HG03103 (cell line): ENCODE data around the gene SAC3D1.

Experiments used
- ATAC-seq: cut with Tn5 transposase; IDR thresholded peaks from one replicate; pipeline ENCODE4 v1.9.1; 2021; ENCODE audit warnings: low read depth; ENCODE audit not compliant: unreplicated experiment

Gene SAC3D1

GRCh38 chr11:65084598-65085375, 43.8 kb downstream of the SAC3D1 start:
- ATAC-seq = no peak

- no peak for ATAC-seq
Measured at GRCh38 chr11:65085446-65085845, 44.4 kb downstream of the SAC3D1 start.

GRCh38 chr11:65086809-65087208, 45.8 kb downstream of the SAC3D1 start:
- ATAC-seq = no peak

- no peak for ATAC-seq
Measured at GRCh38 chr11:65087216-65087615, 46.2 kb downstream of the SAC3D1 start.

GRCh38 chr11:65087827-65088226, 46.8 kb downstream of the SAC3D1 start:
- no peak for ATAC-seq

- no peak for ATAC-seq
Measured at GRCh38 chr11:65089621-65090020, 48.6 kb downstream of the SAC3D1 start.

- no peak for ATAC-seq
Measured at GRCh38 chr11:65090628-65091027, 49.6 kb downstream of the SAC3D1 start.
